Nephron progenitor cell (in vitro differentiated cells): ENCODE data around the gene CAPZA1.
"Not testable (repeated sequence)": the region's sequence is repeated elsewhere in the genome, so short reads cannot be mapped to it uniquely, and the experiment has no call there.

Experiments used
- DNase-seq: peaks from one replicate; pipeline ENCODE4 v3.0.0; 2021
- H3K27ac Mint-ChIP-seq: 2 replicates; pipeline ENCODE4 v1.8.0; 2021; ENCODE audit warnings: mild to moderate bottlenecking, moderate library complexity, mixed read lengths
- H3K27me3 Mint-ChIP-seq: 2 replicates; pipeline ENCODE4 v1.8.0; 2021; ENCODE audit warnings: mild to moderate bottlenecking, low read depth, mixed read lengths; ENCODE audit not compliant: poor library complexity
- H3K36me3 Mint-ChIP-seq: 2 replicates; pipeline ENCODE4 v1.8.0; 2021; ENCODE audit warnings: low read depth, mixed read lengths
- H3K4me1 Mint-ChIP-seq: 2 replicates; pipeline ENCODE4 v1.8.0; 2021; ENCODE audit warnings: mixed read lengths
- H3K4me3 Mint-ChIP-seq: 2 replicates; pipeline ENCODE4 v1.8.0; 2021; ENCODE audit warnings: mild to moderate bottlenecking, moderate library complexity, mixed read lengths
- H3K9me3 Mint-ChIP-seq: 2 replicates; pipeline ENCODE4 v1.8.0; 2021; ENCODE audit warnings: mild to moderate bottlenecking, moderate library complexity, mixed read lengths
- TF ChIP-seq, protein P1 (sequence below): fragments of 200-600 bp; sonication (generic); IDR thresholded peaks from 2 replicates; pipeline ENCODE4 v1.5.0; 2021; ENCODE audit warnings: antibody characterized with exemption

Gene CAPZA1

DNA sequence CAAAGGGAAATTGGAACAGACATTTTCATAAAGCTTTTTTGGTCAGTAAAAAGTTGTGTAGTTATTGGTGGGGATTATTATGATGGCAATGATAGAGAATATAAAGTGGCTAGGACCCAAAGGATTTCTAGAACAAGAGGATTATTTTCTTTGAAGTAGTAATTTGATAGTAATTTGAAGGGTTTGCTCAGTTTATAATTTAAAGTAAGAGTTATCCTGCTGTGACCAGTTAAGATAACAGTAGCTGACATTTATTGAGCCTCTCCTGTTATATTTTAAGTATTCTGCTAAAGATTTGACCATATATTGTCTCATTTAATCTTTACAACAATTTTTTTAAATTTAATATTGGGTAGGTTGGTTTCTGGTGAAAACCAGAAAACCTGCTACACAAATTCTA, 14.7 kb downstream of the CAPZA1 start:
- no peaks in the 10 kb centered on the region for H3K27me3 Mint-ChIP-seq
- H3K4me3 Mint-ChIP-seq, result no peak overlapping the region
- peaks cover 9% of the 10 kb centered on the region for H3K9me3 Mint-ChIP-seq
- TF ChIP-seq, protein P1, sequence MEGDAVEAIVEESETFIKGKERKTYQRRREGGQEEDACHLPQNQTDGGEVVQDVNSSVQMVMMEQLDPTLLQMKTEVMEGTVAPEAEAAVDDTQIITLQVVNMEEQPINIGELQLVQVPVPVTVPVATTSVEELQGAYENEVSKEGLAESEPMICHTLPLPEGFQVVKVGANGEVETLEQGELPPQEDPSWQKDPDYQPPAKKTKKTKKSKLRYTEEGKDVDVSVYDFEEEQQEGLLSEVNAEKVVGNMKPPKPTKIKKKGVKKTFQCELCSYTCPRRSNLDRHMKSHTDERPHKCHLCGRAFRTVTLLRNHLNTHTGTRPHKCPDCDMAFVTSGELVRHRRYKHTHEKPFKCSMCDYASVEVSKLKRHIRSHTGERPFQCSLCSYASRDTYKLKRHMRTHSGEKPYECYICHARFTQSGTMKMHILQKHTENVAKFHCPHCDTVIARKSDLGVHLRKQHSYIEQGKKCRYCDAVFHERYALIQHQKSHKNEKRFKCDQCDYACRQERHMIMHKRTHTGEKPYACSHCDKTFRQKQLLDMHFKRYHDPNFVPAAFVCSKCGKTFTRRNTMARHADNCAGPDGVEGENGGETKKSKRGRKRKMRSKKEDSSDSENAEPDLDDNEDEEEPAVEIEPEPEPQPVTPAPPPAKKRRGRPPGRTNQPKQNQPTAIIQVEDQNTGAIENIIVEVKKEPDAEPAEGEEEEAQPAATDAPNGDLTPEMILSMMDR, result no peak
- H3K4me1 Mint-ChIP-seq, result no peaks in the 10 kb centered on the region
- no peak for DNase-seq
- peaks cover 55% of the 10 kb centered on the region for H3K36me3 Mint-ChIP-seq
- no peak overlapping the region for H3K27ac Mint-ChIP-seq

GRCh38 chr1:112636056-112636455, 16.4 kb downstream of the CAPZA1 start:
- Mint-ChIP-seq H3K27me3 (no peaks in the 10 kb centered on the region), H3K27ac (no peak overlapping the region), H3K36me3 (peaks cover 43% of the 10 kb centered on the region), H3K9me3 (peaks cover 10% of the 10 kb centered on the region), H3K4me1 (no peaks in the 10 kb centered on the region), H3K4me3 (no peak overlapping the region)
- TF ChIP-seq, protein P1, result no peak
- DNase-seq, result no peak

DNA sequence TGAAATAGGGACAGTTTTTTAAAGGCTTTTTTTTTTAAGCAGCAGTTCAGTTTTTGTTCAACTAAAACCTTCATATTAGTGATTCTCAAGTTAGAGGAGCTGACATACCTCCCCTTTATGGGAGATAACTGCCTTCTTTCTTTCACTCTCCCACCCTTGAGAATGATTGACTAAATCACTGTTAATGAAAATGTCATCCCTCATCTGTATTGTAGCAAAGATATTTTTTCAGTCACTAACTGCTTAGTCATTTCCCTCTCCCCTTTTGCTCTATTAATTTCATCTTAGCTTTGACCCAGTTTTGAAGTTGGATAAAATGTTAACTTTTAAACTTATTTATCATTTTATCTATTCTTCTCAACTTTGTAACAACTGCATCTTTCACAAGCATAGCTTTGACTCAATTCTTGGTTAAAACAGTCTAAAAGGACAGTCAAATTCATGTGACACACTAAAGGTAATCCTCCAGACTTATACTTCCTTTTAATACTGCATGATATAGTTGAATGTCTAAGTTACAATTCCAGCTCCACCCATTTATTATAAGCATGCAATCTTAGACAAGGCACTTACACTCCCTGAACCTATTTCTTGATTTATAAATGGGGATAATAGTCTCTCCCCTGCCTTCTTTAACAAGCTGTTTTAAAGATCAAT, 17.1 kb downstream of the CAPZA1 start:
- DNase-seq, result no peak
- Mint-ChIP-seq H3K27me3 (no peaks in the 10 kb centered on the region), H3K27ac (no peak overlapping the region), H3K9me3 (peaks cover 10% of the 10 kb centered on the region), H3K4me3 (no peak overlapping the region), H3K4me1 (no peaks in the 10 kb centered on the region), H3K36me3 (peaks cover 37% of the 10 kb centered on the region)
- TF ChIP-seq, protein P1, result no peak

GRCh38 chr1:112637254-112638109, 17.9 kb downstream of the CAPZA1 start:
- H3K9me3 Mint-ChIP-seq, result peaks cover 12% of the 10 kb centered on the region
- H3K36me3 Mint-ChIP-seq, result peaks cover 38% of the 10 kb centered on the region
- no peaks in the 10 kb centered on the region for H3K27me3 Mint-ChIP-seq
- H3K4me1 Mint-ChIP-seq, result no peaks in the 10 kb centered on the region
- no peak for DNase-seq
- no peak overlapping the region for H3K4me3 Mint-ChIP-seq
- TF ChIP-seq, protein P1, result no peak
- no peak overlapping the region for H3K27ac Mint-ChIP-seq

- H3K27me3 Mint-ChIP-seq, result no peaks in the 10 kb centered on the region
- DNase-seq, result no peak
- no peak overlapping the region for H3K27ac Mint-ChIP-seq
- no peak overlapping the region for H3K4me3 Mint-ChIP-seq
- peaks cover 37% of the 10 kb centered on the region for H3K36me3 Mint-ChIP-seq
- H3K4me1 Mint-ChIP-seq, result no peaks in the 10 kb centered on the region
- H3K9me3 Mint-ChIP-seq, result peaks cover 14% of the 10 kb centered on the region
- TF ChIP-seq, protein P1, result no peak
Measured at GRCh38 chr1:112638110-112638428, 18.4 kb downstream of the CAPZA1 start.

DNA sequence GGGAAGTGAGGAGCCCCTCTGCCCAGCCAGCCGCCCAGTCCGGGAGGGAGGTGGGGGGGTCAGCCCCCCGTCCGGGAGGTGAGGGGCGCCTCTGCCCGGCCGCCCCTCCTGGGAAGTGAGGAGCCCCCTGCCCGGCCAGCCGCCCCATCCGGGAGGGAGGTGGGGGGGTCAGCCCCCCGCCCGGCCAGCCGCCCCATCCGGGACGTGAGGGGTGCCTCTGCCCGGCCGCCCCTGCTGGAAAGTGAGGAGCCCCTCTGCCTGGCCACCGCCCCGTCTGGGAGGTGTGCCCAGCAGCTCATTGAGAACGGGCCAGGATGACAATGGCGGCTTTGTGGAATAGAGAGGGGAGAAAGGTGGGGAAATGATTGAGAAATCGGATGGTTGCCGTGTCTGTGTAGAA, 20.8 kb downstream of the CAPZA1 start:
- DNase-seq, H3K27me3 Mint-ChIP-seq, H3K4me1 Mint-ChIP-seq, H3K4me3 Mint-ChIP-seq, H3K27ac Mint-ChIP-seq: not testable (repeated sequence)
- H3K9me3 Mint-ChIP-seq, result peaks cover 14% of the 10 kb centered on the region
- H3K36me3 Mint-ChIP-seq, result peaks cover 37% of the 10 kb centered on the region
